Activated CD8-positive, alpha-beta memory T cell treated with anti-CD3 and anti-CD28 coated beads, Interleukin-2, amount 50 U/mL, for 48 hours (primary cell): ENCODE results near the gene SLC25A43.
"Not testable (repeated sequence)": the region's sequence is repeated elsewhere in the genome, so short reads cannot be mapped to it uniquely, and the experiment has no call there.

Source experiments
- DNase-seq: peaks from one replicate; pipeline ENCODE4 v3.0.0-alpha.2; 2020

Gene SLC25A43

GRCh38 chrX:119468551-119469312, 69.6 kb downstream of the SLC25A43 start:
- DNase-seq = peak; percentile 93

- DNase-seq = no peak
Observed at GRCh38 chrX:119469313-119469635, 70.1 kb downstream of the SLC25A43 start.

GRCh38 chrX:119474615-119475388, 75.7 kb downstream of the SLC25A43 start:
- DNase-seq = no peak

GRCh38 chrX:119475389-119476101, 76.4 kb downstream of the SLC25A43 start:
- DNase-seq = no peak

- DNase-seq = no peak
Observed at GRCh38 chrX:119477812-119478232, 78.7 kb downstream of the SLC25A43 start.

GRCh38 chrX:119478504-119478903, 79.4 kb downstream of the SLC25A43 start:
- DNase-seq = no peak

GRCh38 chrX:119479845-119480244, 80.7 kb downstream of the SLC25A43 start:
- no peak for DNase-seq

- no peak for DNase-seq
Observed at GRCh38 chrX:119481323-119481801, 82.2 kb downstream of the SLC25A43 start.

GRCh38 chrX:119482041-119482440, 82.9 kb downstream of the SLC25A43 start:
- no peak for DNase-seq

GRCh38 chrX:119482481-119483480, 83.6 kb downstream of the SLC25A43 start:
- peak; percentile 84 for DNase-seq

- no peak for DNase-seq
Observed at GRCh38 chrX:119486745-119487144, 87.6 kb downstream of the SLC25A43 start.

GRCh38 chrX:119487766-119488165, 88.6 kb downstream of the SLC25A43 start:
- not testable (repeated sequence) for DNase-seq

- no peak for DNase-seq
Observed at GRCh38 chrX:119488749-119489148, 89.6 kb downstream of the SLC25A43 start.

- DNase-seq = no peak
Observed at GRCh38 chrX:119489212-119490074, 90.3 kb downstream of the SLC25A43 start.

GRCh38 chrX:119492463-119492862, 93.3 kb downstream of the SLC25A43 start:
- no peak for DNase-seq

GRCh38 chrX:119493851-119494495, 94.8 kb downstream of the SLC25A43 start:
- not testable (repeated sequence) for DNase-seq

- no peak for DNase-seq
Observed at GRCh38 chrX:119495734-119496726, 96.9 kb downstream of the SLC25A43 start.

GRCh38 chrX:119497185-119497584, 98.0 kb downstream of the SLC25A43 start:
- no peak for DNase-seq

- no peak for DNase-seq
Observed at GRCh38 chrX:119500061-119500800, 101.1 kb downstream of the SLC25A43 start.
